GM06990 (cell line): ENCODE measurements around the gene ELOF1.

ENCODE experiments used
- DNase-seq: peaks from one replicate; pipeline ENCODE4 v3.0.0-alpha.2; 2011; ENCODE audit not compliant: insufficient read length; ENCODE audit errors: extremely low read depth
- H3K27me3 ChIP-seq: replicated peaks from 2 replicates; pipeline ENCODE4 v1.6.0; 2011; ENCODE audit warnings: low read length; ENCODE audit not compliant: control insufficient read depth, insufficient read depth
- H3K36me3 ChIP-seq: 2 replicates; pipeline ENCODE4 v1.5.1; 2011; ENCODE audit warnings: low read length; ENCODE audit not compliant: control insufficient read depth, insufficient read depth
- H3K4me3 ChIP-seq: replicated peaks from 2 replicates; pipeline ENCODE4 v1.5.1; 2011; ENCODE audit warnings: low read depth, mild to moderate bottlenecking, control low read depth, low read length
- CTCF ChIP-seq: IDR thresholded peaks from 2 replicates; pipeline ENCODE4 v1.5.1; 2011; ENCODE audit warnings: low read length, control low read depth, mild to moderate bottlenecking, inconsistent platforms; ENCODE audit not compliant: insufficient read depth, poor library complexity, severe bottlenecking

ELOF1 gene

DNA sequence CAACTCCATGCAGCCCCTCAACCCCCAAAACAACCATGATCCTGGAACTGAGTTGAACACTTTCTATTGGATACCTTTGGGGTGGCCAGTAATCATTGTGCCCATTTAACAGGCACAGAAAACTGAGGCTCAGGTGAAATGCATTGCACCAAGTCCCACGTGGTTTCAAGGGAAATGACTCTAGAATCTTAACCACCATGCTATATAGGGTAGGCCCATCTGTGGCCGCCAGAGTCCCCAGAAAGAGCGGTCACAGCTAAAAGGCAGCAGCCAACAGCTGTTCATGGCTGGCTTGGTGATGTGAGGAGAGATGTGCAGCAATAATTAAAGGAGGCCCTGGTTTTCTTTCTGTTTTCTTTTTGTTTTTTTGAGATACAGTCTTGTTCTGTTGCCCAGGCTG lies 17.8 kb downstream of the ELOF1 start:
- no peak for TF ChIP-seq CTCF
- no peak overlapping the region for H3K4me3 ChIP-seq
- DNase-seq: no peak

DNA sequence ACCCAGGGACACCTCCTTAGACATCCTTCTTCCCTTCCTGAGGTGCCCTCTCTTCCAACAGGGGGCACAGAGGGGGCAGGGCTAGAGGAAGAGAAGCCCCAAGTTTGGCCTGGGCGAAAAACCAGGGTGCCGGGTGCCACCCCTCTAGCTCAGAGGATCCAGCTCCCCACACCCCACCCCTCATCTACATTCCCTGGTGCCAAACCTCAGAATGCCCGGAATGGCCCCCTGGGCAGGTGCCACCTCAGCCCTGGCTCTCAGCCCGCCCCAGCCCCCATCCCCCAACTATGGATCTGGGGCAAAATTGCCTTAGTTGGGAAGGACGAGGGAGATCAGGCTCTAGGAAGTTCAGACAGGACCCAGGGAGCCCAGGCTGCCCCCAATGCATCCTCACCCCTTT lies 18.4 kb downstream of the ELOF1 start:
- Histone ChIP-seq H3K4me3 (no peak overlapping the region), H3K27me3 (no peaks in the 10 kb centered on the region), H3K36me3 (no peaks in the 10 kb centered on the region)
- no peak for DNase-seq
- TF ChIP-seq CTCF: no peak

More for the DNA sequence above, 17.8 kb downstream of the ELOF1 start:
- no peaks in the 10 kb centered on the region for H3K36me3 ChIP-seq
- H3K27me3 ChIP-seq: no peaks in the 10 kb centered on the region

DNA sequence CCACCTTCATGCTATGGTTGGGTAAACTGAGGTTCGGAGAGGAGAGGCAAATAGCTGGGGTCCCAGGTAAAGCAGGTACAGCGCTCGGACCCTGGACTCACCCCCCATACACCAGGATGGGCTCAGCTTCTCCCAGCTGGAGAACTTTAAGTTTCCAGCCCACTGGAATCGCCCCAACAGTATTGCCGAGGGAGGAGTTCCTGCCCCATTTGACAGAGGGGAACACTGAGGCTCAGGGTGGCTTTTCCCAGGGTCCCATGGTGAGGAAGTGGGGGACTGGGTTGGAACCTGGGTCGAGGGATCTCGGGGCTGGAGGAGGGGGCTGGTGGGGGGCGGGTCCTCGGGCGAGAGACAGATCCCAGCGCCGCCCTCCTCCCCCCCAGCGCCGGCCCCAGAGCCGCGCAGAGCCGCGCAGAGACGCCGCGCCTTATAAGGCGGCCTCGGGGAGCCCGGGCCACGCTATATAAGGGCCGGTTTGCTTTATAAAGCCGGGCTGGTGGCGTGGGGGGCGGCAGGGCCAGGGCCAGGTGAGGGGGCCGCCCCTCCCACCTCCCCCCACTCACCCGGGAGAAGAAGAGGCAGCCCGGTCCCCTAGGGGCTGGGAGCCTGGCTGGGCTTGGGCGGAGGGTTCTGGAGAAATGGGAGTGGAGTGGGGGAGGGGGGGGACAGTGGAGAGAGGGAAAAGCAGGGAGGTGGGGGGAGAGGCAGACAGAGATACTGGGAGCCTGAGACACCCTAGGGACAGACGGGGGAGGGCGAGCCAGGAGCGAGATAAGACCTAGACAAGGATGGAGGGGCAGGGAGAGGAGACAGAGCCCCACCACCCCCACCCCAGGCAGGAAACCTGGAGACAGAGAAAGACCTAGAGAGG lies 19.3 kb downstream of the ELOF1 start:
- no peaks in the 10 kb centered on the region for H3K36me3 ChIP-seq
- DNase-seq: no peak
- no peaks in the 10 kb centered on the region for H3K27me3 ChIP-seq
- no peak for TF ChIP-seq CTCF
- H3K4me3 ChIP-seq: no peak overlapping the region

DNA sequence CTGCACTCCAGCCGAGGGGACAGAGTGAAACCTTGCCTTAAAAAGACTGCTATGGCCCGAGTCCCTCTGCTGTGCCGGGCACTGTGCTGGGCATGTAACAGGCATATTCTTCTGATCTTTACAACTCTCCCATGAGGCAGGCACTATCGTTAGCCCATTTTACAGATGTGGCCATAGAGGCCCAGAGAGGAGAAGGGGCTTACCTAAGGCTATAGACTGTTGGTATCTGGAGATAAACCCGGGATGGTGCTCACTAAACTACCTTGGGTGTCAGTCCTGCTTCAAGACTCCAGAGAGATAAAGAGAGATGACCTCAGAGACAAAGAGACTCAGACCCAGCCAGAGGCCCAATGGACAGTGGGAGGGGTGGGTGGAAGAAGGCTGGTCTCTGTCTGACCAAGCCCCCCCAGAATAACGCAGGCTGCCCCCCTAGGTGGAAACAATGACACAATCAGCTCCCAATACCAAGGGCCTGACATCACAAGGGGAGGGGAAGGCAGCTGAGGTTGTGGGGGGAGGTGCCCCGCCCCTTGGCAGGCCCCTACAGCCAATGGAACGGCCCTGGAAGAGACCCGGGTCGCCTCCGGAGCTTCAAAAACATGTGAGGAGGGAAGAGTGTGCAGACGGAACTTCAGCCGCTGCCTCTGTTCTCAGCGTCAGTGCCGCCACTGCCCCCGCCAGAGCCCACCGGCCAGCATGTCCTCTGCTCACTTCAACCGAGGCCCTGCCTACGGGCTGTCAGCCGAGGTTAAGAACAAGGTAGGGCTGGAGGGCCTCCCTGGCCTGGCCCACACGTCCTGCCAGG lies 20.6 kb downstream of the ELOF1 start, which contains the start of gene CNN1:
Gene CNN1, plus strand, starts transcription at position 620 of the 805 bp plus-strand sequence. Its CDS starts 77 bp downstream, at position 697.
- Histone ChIP-seq H3K27me3 (no peaks in the 10 kb centered on the region), H3K36me3 (no peaks in the 10 kb centered on the region), H3K4me3 (no peak within 1 kb of the TSS)
- DNase-seq: no peak
- no peak for TF ChIP-seq CTCF

- Histone ChIP-seq H3K4me3 (peak overlapping the region; percentile 60), H3K27me3 (no peaks in the 10 kb centered on the region), H3K36me3 (no peaks in the 10 kb centered on the region)
- TF ChIP-seq CTCF: peak; percentile 79
- peak; percentile 92 for DNase-seq
These were observed 23.0 kb downstream of the ELOF1 start for GRCh38 chr19:11535792-11536595.
